Measurements from ENCODE around the gene CCNG2.

GRCh38 chr4:77193511-77194102 lies 36.6 kb downstream of the CCNG2 start:
- TF ChIP-seq TAF1 (IDR thresholded peaks at IDR 0.05; ENCODE audit: low read depth, low read length) (peak; percentile 47; the same call in 1 of the 2 replicates), POLR2A (IDR thresholded peaks at IDR 0.05; ENCODE audit: low read depth, low read length) (no peak)

All from GM12891 (cell line).